Activated naive CD4-positive, alpha-beta T cell treated with anti-CD3 and anti-CD28 coated beads for 36 hours (primary cell): ENCODE results near the gene PEX11B. TPM values are rescaled to one million over a fixed set of nuclear protein-coding genes. Genes with fewer than 3 reads are reported as not detected.

ENCODE experiments used
- CTCF ChIA-PET: fragments of 350-600 bp; sonication (Branson Sonifier 250); formaldehyde crosslinking; loops from one replicate; lab custom pipeline; 2021; ENCODE audit warnings: antibody characterized with exemption; lab: Charles Lee
- DNase-seq: peaks from one replicate; pipeline ENCODE4 v3.0.0-alpha.2; 2020
- H3K27ac Mint-ChIP-seq: one replicate; pipeline ENCODE4 v1.8.0; 2021; ENCODE audit warnings: mild to moderate bottlenecking, mixed read lengths
- H3K27me3 Mint-ChIP-seq: one replicate; pipeline ENCODE4 v1.8.0; 2021; ENCODE audit warnings: low read depth, mixed read lengths
- H3K36me3 Mint-ChIP-seq: one replicate; pipeline ENCODE4 v1.8.0; 2021; ENCODE audit warnings: low read depth, mixed read lengths
- H3K4me1 Mint-ChIP-seq: one replicate; pipeline ENCODE4 v1.8.0; 2021; ENCODE audit warnings: low read depth, mixed read lengths
- H3K4me3 Mint-ChIP-seq: one replicate; pipeline ENCODE4 v1.8.0; 2021; ENCODE audit warnings: mild to moderate bottlenecking, moderate library complexity, mixed read lengths
- H3K9me3 Mint-ChIP-seq: one replicate; pipeline ENCODE4 v1.8.0; 2021; ENCODE audit warnings: mixed read lengths
- intact Hi-C: fragments of 100-400 bp; cut with micrococcal nuclease; formaldehyde crosslinking; loops from one replicate; pipeline ENCODE4 v1.15.1; 2023
- total RNA-seq, 2 experiments: library from RNA; stranded (reverse); gene quantifications; one replicate each; pipeline ENCODE4 v1.2.3, GENCODE V29; 2021

The PEX11B gene
- total RNA-seq, 2 experiments from 2014 or later = 18.0 to 19.0 TPM

- DNase-seq = no peak
- CTCF ChIA-PET = interaction anchor here (1.1 kb wide), 1 partner anchor 43 kb away, joined by 3 read pairs; no protein-coding TSS in a partner anchor
- H3K27me3 Mint-ChIP-seq = no peaks in the 10 kb centered on the region
- no peak overlapping the region for H3K4me3 Mint-ChIP-seq
- H3K9me3 Mint-ChIP-seq = no peaks in the 10 kb centered on the region
- peaks cover 4% of the 10 kb centered on the region for H3K36me3 Mint-ChIP-seq
- no peak overlapping the region for H3K27ac Mint-ChIP-seq
- H3K4me1 Mint-ChIP-seq = no peaks in the 10 kb centered on the region
- intact Hi-C loops = no loop called here
These were observed 20.5 kb downstream of the PEX11B start for GRCh38 chr1:145897969-145898368.

GRCh38 chr1:145895471-145895870, 23.0 kb downstream of the PEX11B start:
- H3K36me3 Mint-ChIP-seq = peaks cover 4% of the 10 kb centered on the region
- H3K4me1 Mint-ChIP-seq = no peaks in the 10 kb centered on the region
- no peak overlapping the region for H3K4me3 Mint-ChIP-seq
- H3K27me3 Mint-ChIP-seq = no peaks in the 10 kb centered on the region
- CTCF ChIA-PET = interaction anchor here (0.6 to 2.8 kb wide), 8 partner anchors 13 to 112 kb away, joined by 3 to 15 read pairs (median 4); partner anchors contain the start of genes ITGA10 and NUDT17
- no peaks in the 10 kb centered on the region for H3K9me3 Mint-ChIP-seq
- no peak overlapping the region for H3K27ac Mint-ChIP-seq
- intact Hi-C loops = no loop called here
- DNase-seq = no peak

GRCh38 chr1:145893306-145894055, 25.0 kb downstream of the PEX11B start:
- no peak overlapping the region for H3K27ac Mint-ChIP-seq
- CTCF ChIA-PET = interaction anchor here (0.8 to 3.2 kb wide), 10 partner anchors 13 to 124 kb away, joined by 3 to 23 read pairs (median 11); partner anchors contain the start of genes ITGA10 and PIAS3
- no peak for DNase-seq
- no peaks in the 10 kb centered on the region for H3K9me3 Mint-ChIP-seq
- H3K27me3 Mint-ChIP-seq = no peaks in the 10 kb centered on the region
- intact Hi-C loops = no loop called here
- H3K4me1 Mint-ChIP-seq = no peaks in the 10 kb centered on the region
- H3K36me3 Mint-ChIP-seq = peaks cover 2% of the 10 kb centered on the region
- H3K4me3 Mint-ChIP-seq = no peak overlapping the region

GRCh38 chr1:145892486-145893087, 25.9 kb downstream of the PEX11B start:
- intact Hi-C loops = no loop called here
- Mint-ChIP-seq H3K36me3 (peaks cover 1% of the 10 kb centered on the region), H3K9me3 (no peaks in the 10 kb centered on the region), H3K27me3 (no peaks in the 10 kb centered on the region), H3K4me3 (no peak overlapping the region), H3K4me1 (no peaks in the 10 kb centered on the region), H3K27ac (no peak overlapping the region)
- CTCF ChIA-PET = interaction anchor here (0.8 to 3.2 kb wide), 15 partner anchors 10 to 143 kb away, joined by 3 to 23 read pairs (median 7); partner anchors contain the start of genes ITGA10 and PIAS3
- no peak for DNase-seq

- peak; percentile 80 for DNase-seq
- Mint-ChIP-seq H3K9me3 (no peaks in the 10 kb centered on the region), H3K4me1 (peaks cover 1% of the 10 kb centered on the region), H3K4me3 (no peak overlapping the region), H3K27me3 (no peaks in the 10 kb centered on the region), H3K27ac (no peak overlapping the region), H3K36me3 (no peaks in the 10 kb centered on the region)
- intact Hi-C loops = loop anchor here (1.0 kb wide), 1 partner anchor 121 kb away; no protein-coding TSS in a partner anchor
- CTCF ChIA-PET = interaction anchor here (0.7 to 3.2 kb wide), 17 partner anchors 9 to 144 kb away, joined by 3 to 23 read pairs (median 7); partner anchors contain the start of genes ITGA10, PIAS3 and RBM8A
These were observed 26.7 kb downstream of the PEX11B start for GRCh38 chr1:145891587-145892485.

- intact Hi-C loops = loop anchor here (1.0 kb wide), 1 partner anchor 122 kb away; no protein-coding TSS in a partner anchor
- CTCF ChIA-PET = interaction anchor here (1.0 to 3.2 kb wide), 14 partner anchors 8 to 144 kb away, joined by 3 to 23 read pairs (median 10); partner anchors contain the start of genes ITGA10 and PIAS3
- Mint-ChIP-seq H3K36me3 (no peaks in the 10 kb centered on the region), H3K9me3 (no peaks in the 10 kb centered on the region), H3K27me3 (no peaks in the 10 kb centered on the region), H3K4me1 (peaks cover 6% of the 10 kb centered on the region), H3K27ac (no peak overlapping the region), H3K4me3 (no peak overlapping the region)
- DNase-seq = no peak
These were observed 27.4 kb downstream of the PEX11B start for GRCh38 chr1:145891143-145891542.

GRCh38 chr1:145889722-145890121, 28.8 kb downstream of the PEX11B start:
- Mint-ChIP-seq H3K4me3 (no peak overlapping the region), H3K27ac (no peak overlapping the region), H3K4me1 (peaks cover 13% of the 10 kb centered on the region), H3K36me3 (no peaks in the 10 kb centered on the region), H3K9me3 (no peaks in the 10 kb centered on the region), H3K27me3 (peaks cover 4% of the 10 kb centered on the region)
- DNase-seq = no peak
- intact Hi-C loops = no loop called here
- CTCF ChIA-PET = interaction anchor here (0.9 to 2.3 kb wide), 2 partner anchors 87 to 118 kb away, joined by 3 to 14 read pairs; no protein-coding TSS in a partner anchor

GRCh38 chr1:145887631-145888030, 30.9 kb downstream of the PEX11B start:
- intact Hi-C loops = no loop called here
- Mint-ChIP-seq H3K4me1 (peaks cover 14% of the 10 kb centered on the region), H3K36me3 (no peaks in the 10 kb centered on the region), H3K27ac (no peak overlapping the region), H3K27me3 (peaks cover 16% of the 10 kb centered on the region), H3K4me3 (no peak overlapping the region), H3K9me3 (no peaks in the 10 kb centered on the region)
- CTCF ChIA-PET = interaction anchor here (4.5 kb wide), 1 partner anchor 42 kb away, joined by 18 read pairs; the partner anchor contains the start of gene NUDT17
- DNase-seq = no peak

- no peaks in the 10 kb centered on the region for H3K36me3 Mint-ChIP-seq
- H3K27ac Mint-ChIP-seq = no peak overlapping the region
- intact Hi-C loops = loop anchor here (1.0 kb wide), 1 partner anchor 42 kb away; the partner anchor contains the start of gene NUDT17
- peaks cover 14% of the 10 kb centered on the region for H3K4me1 Mint-ChIP-seq
- peaks cover 16% of the 10 kb centered on the region for H3K27me3 Mint-ChIP-seq
- peak overlapping the region; percentile 23 for H3K4me3 Mint-ChIP-seq
- DNase-seq = no peak
- CTCF ChIA-PET = interaction anchor here (4.5 kb wide), 1 partner anchor 41 kb away, joined by 18 read pairs; the partner anchor contains the start of gene NUDT17
- H3K9me3 Mint-ChIP-seq = no peaks in the 10 kb centered on the region
These were observed 31.7 kb downstream of the PEX11B start for GRCh38 chr1:145886816-145887215.

- Mint-ChIP-seq H3K27ac (no peak overlapping the region), H3K4me3 (peak overlapping the region; percentile 79), H3K9me3 (no peaks in the 10 kb centered on the region), H3K4me1 (peaks cover 14% of the 10 kb centered on the region), H3K36me3 (no peaks in the 10 kb centered on the region), H3K27me3 (peaks cover 16% of the 10 kb centered on the region)
- DNase-seq = no peak
- CTCF ChIA-PET = interaction anchor here (4.5 kb wide), 1 partner anchor 41 kb away, joined by 18 read pairs; the partner anchor contains the start of gene NUDT17
- intact Hi-C loops = loop anchor here (1.0 kb wide), 1 partner anchor 41 kb away; the partner anchor contains the start of gene NUDT17
These were observed 32.1 kb downstream of the PEX11B start for GRCh38 chr1:145886390-145886789.

- CTCF ChIA-PET = interaction anchor here (1.0 to 4.5 kb wide), 3 partner anchors 13 to 121 kb away, joined by 3 to 18 read pairs (median 4); partner anchors contain the start of gene NUDT17
- H3K4me1 Mint-ChIP-seq = peaks cover 14% of the 10 kb centered on the region
- no peak within 1 kb of the TSS for H3K27ac Mint-ChIP-seq
- peak within 1 kb of the TSS; percentile 79 for H3K4me3 Mint-ChIP-seq
- intact Hi-C loops = loop anchor here (1.0 to 2.0 kb wide), 2 partner anchors 27 to 41 kb away; partner anchors contain the start of genes NUDT17 and PIAS3
- H3K36me3 Mint-ChIP-seq = no peaks in the 10 kb centered on the region
- peak; percentile 89 for DNase-seq
- peaks cover 16% of the 10 kb centered on the region for H3K27me3 Mint-ChIP-seq
- no peaks in the 10 kb centered on the region for H3K9me3 Mint-ChIP-seq
These were observed 32.7 kb downstream of the PEX11B start, which contains the start of gene ANKRD35 for GRCh38 chr1:145885738-145886287. Gene ANKRD35, minus strand, starts transcription at chr1:145885866. Its CDS starts 108 bp downstream, at chr1:145885758.
